GM23338 (cell line): ENCODE results near the gene MON2. TPM values are rescaled to one million over a fixed set of nuclear protein-coding genes. Genes with fewer than 3 reads are reported as not detected.

Experiments used
- ATAC-seq: fragments of 200-7000 bp; cut with Tn5 transposase; 3 replicates; pipeline ENCODE4 v1.9.1; 2020
- DNase-seq: peaks from one replicate; pipeline ENCODE4 v3.0.0-alpha.2; 2015; ENCODE audit warnings: low spot score
- H2AFZ ChIP-seq: fragments of 200-600 bp; sonication (generic); 2 replicates; pipeline ENCODE4 v1.8.0; 2016; ENCODE audit warnings: antibody characterized with exemption, mild to moderate bottlenecking, moderate library complexity
- H3F3A ChIP-seq: fragments of 200-600 bp; sonication (generic); replicated peaks from 2 replicates; pipeline ENCODE4 v1.8.0; 2017; ENCODE audit warnings: antibody characterized with exemption, mixed run types, low read depth
- H3K27ac ChIP-seq: fragments of 200-600 bp; sonication (generic); 2 replicates; pipeline ENCODE4 v1.6.1; 2016; ENCODE audit warnings: low read depth
- H3K27me3 ChIP-seq: fragments of 200-600 bp; sonication (generic); 2 replicates; pipeline ENCODE4 v1.8.0; 2016; ENCODE audit warnings: mild to moderate bottlenecking, mixed run types, moderate library complexity; ENCODE audit not compliant: insufficient read depth
- H3K36me3 ChIP-seq: fragments of 200-600 bp; sonication (generic); 2 replicates; pipeline ENCODE4 v1.8.0; 2016; ENCODE audit warnings: mild to moderate bottlenecking; ENCODE audit not compliant: insufficient read depth
- H3K4me1 ChIP-seq: fragments of 200-600 bp; sonication (generic); 2 replicates; pipeline ENCODE4 v1.8.0; 2016; ENCODE audit warnings: mild to moderate bottlenecking, moderate library complexity; ENCODE audit not compliant: insufficient read depth
- H3K4me2 ChIP-seq: fragments of 200-600 bp; sonication (generic); 2 replicates; pipeline ENCODE4 v1.7.1; 2017; ENCODE audit warnings: mixed run types
- H3K4me3 ChIP-seq: fragments of 200-600 bp; sonication (generic); 2 replicates; pipeline ENCODE4 v1.6.1; 2016; ENCODE audit warnings: mixed run types
- H3K79me2 ChIP-seq: fragments of 200-600 bp; sonication (generic); replicated peaks from 2 replicates; pipeline ENCODE4 v1.8.0; 2017; ENCODE audit warnings: mild to moderate bottlenecking; ENCODE audit not compliant: insufficient read depth
- H3K9me2 ChIP-seq: fragments of 200-600 bp; sonication (generic); 2 replicates; pipeline ENCODE4 v1.8.0; 2017; ENCODE audit not compliant: insufficient read depth
- H4K20me1 ChIP-seq: fragments of 200-600 bp; sonication (generic); replicated peaks from 2 replicates; pipeline ENCODE4 v1.8.0; 2017; ENCODE audit warnings: mild to moderate bottlenecking; ENCODE audit not compliant: insufficient read depth
- H3K27ac Mint-ChIP-seq: 2 replicates; pipeline ENCODE4 v1.8.0; 2020; ENCODE audit warnings: inconsistent platforms, mild to moderate bottlenecking, moderate library complexity, mixed read lengths
- H3K27me3 Mint-ChIP-seq: 3 replicates; pipeline ENCODE4 v1.8.0; 2022; ENCODE audit warnings: low read depth, mild to moderate bottlenecking, moderate library complexity, mixed read lengths, inconsistent platforms; ENCODE audit not compliant: insufficient read depth, poor library complexity
- H3K36me3 Mint-ChIP-seq: 3 replicates; pipeline ENCODE4 v1.8.0; 2021; ENCODE audit warnings: low read depth, mild to moderate bottlenecking, inconsistent platforms, moderate library complexity, mixed read lengths
- H3K4me1 Mint-ChIP-seq: 3 replicates; pipeline ENCODE4 v1.8.0; 2020; ENCODE audit warnings: mild to moderate bottlenecking, inconsistent platforms, mixed read lengths
- H3K4me3 Mint-ChIP-seq: 3 replicates; pipeline ENCODE4 v1.8.0; 2021; ENCODE audit warnings: moderate library complexity, mild to moderate bottlenecking, inconsistent platforms, mixed read lengths
- H3K9me3 Mint-ChIP-seq: 3 replicates; pipeline ENCODE4 v1.8.0; 2020; ENCODE audit warnings: moderate library complexity, mild to moderate bottlenecking, inconsistent platforms, mixed read lengths
- CREB1 ChIP-seq: fragments of 250-450 bp; sonication (Bioruptor Pico); IDR thresholded peaks from 2 replicates; pipeline ENCODE4 v1.5.0; 2020; ENCODE audit warnings: low read depth, mild to moderate bottlenecking, moderate library complexity
- ETS1 ChIP-seq: IDR thresholded peaks from 2 replicates; pipeline ENCODE4 v1.6.1; 2016; ENCODE audit warnings: antibody characterized with exemption
- EZH2 ChIP-seq: fragments of 200-600 bp; sonication (generic); IDR thresholded peaks from one replicate; pipeline ENCODE4 v1.8.0; 2017; ENCODE audit warnings: antibody characterized with exemption, mild to moderate bottlenecking, low read depth; ENCODE audit not compliant: unreplicated experiment
- EZH2phosphoT487 ChIP-seq: fragments of 200-600 bp; sonication (generic); IDR thresholded peaks from one replicate; pipeline ENCODE4 v1.8.1; 2018; ENCODE audit warnings: antibody characterized with exemption; ENCODE audit not compliant: unreplicated experiment
- NANOG ChIP-seq: IDR thresholded peaks from 2 replicates; pipeline ENCODE4 v1.6.1; 2016; ENCODE audit warnings: antibody characterized with exemption, borderline replicate concordance
- POLR2AphosphoS5 ChIP-seq: IDR thresholded peaks from 2 replicates; pipeline ENCODE4 v1.6.1; 2016; ENCODE audit warnings: antibody characterized with exemption, low read depth
- REST ChIP-seq: IDR thresholded peaks from one replicate; pipeline ENCODE4 v1.6.1; 2018; ENCODE audit warnings: antibody characterized with exemption; ENCODE audit not compliant: unreplicated experiment
- ZNF114 ChIP-seq: fragments of 250-450 bp; sonication (Bioruptor Pico); IDR thresholded peaks from 2 replicates; pipeline ENCODE4 v1.5.0; 2020; ENCODE audit warnings: mild to moderate bottlenecking, moderate library complexity
- ZNF331 ChIP-seq: fragments of 250-450 bp; sonication (Bioruptor Pico); IDR thresholded peaks from 2 replicates; pipeline ENCODE4 v1.5.0; 2020; ENCODE audit warnings: low read depth, mild to moderate bottlenecking, moderate library complexity
- ZNF462 ChIP-seq: fragments of 250-450 bp; sonication (Bioruptor Pico); IDR thresholded peaks from 2 replicates; pipeline ENCODE4 v1.5.0; 2020; ENCODE audit warnings: mild to moderate bottlenecking, moderate library complexity
- polyA plus RNA-seq: library from polyadenylated mRNA; unstranded; fragments of >200 nt; fragmentation: Nextera tagmentation; extraction: Ambion mirVana; gene quantifications from 2 replicates; pipeline ENCODE4 v1.2.1, GENCODE V29; 2016
- total RNA-seq: library from RNA; depleted of rRNA; stranded (reverse); fragments of >200 nt; shearing (Covaris generic); gene quantifications from 2 replicates; pipeline ENCODE4 v1.2.3, GENCODE V29; 2014

Gene MON2
- total and polyA plus RNA-seq, 2 experiments from 2014 or later: 11.0 to 27.3 TPM

- DNase-seq: no peak
- Histone ChIP-seq H3K79me2 (peaks cover 30% of the 10 kb centered on the region), H3K36me3 (no peaks in the 10 kb centered on the region), H2AFZ (no peak overlapping the region), H3K4me2 (no peak overlapping the region), H3K27me3 (no peaks in the 10 kb centered on the region), H3K4me1 (no peaks in the 10 kb centered on the region), H4K20me1 (no peaks in the 10 kb centered on the region; the same call in 1 of the 2 replicates), H3K9me2 (no peaks in the 10 kb centered on the region), H3K27ac (no peak overlapping the region), H3K4me3 (no peak overlapping the region), H3F3A (no peaks in the 10 kb centered on the region)
- Mint-ChIP-seq H3K36me3 (peaks cover 2% of the 10 kb centered on the region; the same call in 1 of the 3 replicates), H3K9me3 (no peaks in the 10 kb centered on the region), H3K4me1 (no peaks in the 10 kb centered on the region), H3K4me3 (no peak overlapping the region), H3K27ac (no peak overlapping the region), H3K27me3 (no peaks in the 10 kb centered on the region)
- ATAC-seq: no peak
- TF ChIP-seq REST (no peak), ZNF114 (no peak), EZH2phosphoT487 (no peak), CREB1 (CRISPR knock-in tag) (no peak), ZNF331 (CRISPR knock-in tag) (no peak), POLR2AphosphoS5 (no peak), NANOG (no peak), ZNF462 (CRISPR knock-in tag) (no peak), ETS1 (no peak), EZH2 (no peak)
Measured at GRCh38 chr12:62484233-62484632, 17.6 kb downstream of the MON2 start.
